SU-DHL-6 (cell line): ENCODE data around the gene EVC.

Experiments
- CTCF ChIP-seq: fragments of 200-600 bp; sonication (generic); IDR thresholded peaks from one replicate; pipeline ENCODE4 v1.5.1; 2017; ENCODE audit warnings: antibody characterized with exemption, mild to moderate bottlenecking, low read length, moderate library complexity; ENCODE audit not compliant: insufficient read depth, poor library complexity, severe bottlenecking
- EZH2phosphoT487 ChIP-seq: fragments of 200-600 bp; sonication (generic), shearing (Covaris generic); conservative IDR thresholded peaks from 2 replicates; pipeline ENCODE4 v1.6.1; 2018; ENCODE audit warnings: mild to moderate bottlenecking, antibody characterized with exemption, low read length, moderate library complexity, mixed read lengths

DNA sequence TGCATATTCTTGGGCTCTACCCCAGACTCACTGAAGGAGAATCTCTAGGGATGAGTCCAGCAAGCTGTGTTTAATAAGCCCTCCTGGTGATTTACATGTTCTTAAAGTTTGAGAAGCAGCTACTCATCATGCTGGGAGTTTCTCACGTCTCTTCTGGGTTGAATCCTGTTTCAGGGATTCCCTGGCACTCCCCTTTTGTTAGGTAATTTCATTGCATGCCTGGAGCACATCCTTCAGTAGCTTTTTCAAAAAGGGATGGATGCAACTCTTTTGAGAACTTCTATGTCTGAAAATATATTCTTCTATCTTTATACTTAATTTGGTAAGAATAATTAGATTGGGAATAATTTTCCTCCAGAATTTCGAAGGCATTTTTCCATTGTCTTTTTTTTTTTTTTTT, 4.4 kb downstream of the EVC start:
- no peak for TF ChIP-seq CTCF
- TF ChIP-seq EZH2phosphoT487 = no peak
